ENCODE measurements around the gene SHC2. TPM values are rescaled to one million over a fixed set of nuclear protein-coding genes. Genes with fewer than 3 reads are reported as not detected.

The SHC2 gene
- total RNA-seq, 2 experiments from 2014 or later = 0.36 to 0.42 TPM

GRCh38 chr19:410243-410781, 50.5 kb downstream of the SHC2 start:
- Mint-ChIP-seq H3K27ac (no peak overlapping the region), H3K4me3 (no peak overlapping the region), H3K9me3 (no peaks in the 10 kb centered on the region), H3K4me1 (ENCODE audit: low read depth) (peaks cover 8% of the 10 kb centered on the region), H3K27me3 (peaks cover 19% of the 10 kb centered on the region), H3K36me3 (ENCODE audit: low read depth) (no peaks in the 10 kb centered on the region)
- Histone ChIP-seq H3K9me3 (ENCODE audit: control insufficient read depth in 1 of 2, insufficient read depth in 1 of 2, low read length in 2 of 2) (peaks cover 0 to 19% of the 10 kb centered on the region in 2 experiments), H3K27ac (ENCODE audit: low read depth in 1 of 2, low read length in 2 of 2) (no peak overlapping the region), H3K4me1 (ENCODE audit: insufficient read depth, low read length) (peaks cover 23% of the 10 kb centered on the region), H3K27me3 (ENCODE audit: control insufficient read depth in 1 of 2, insufficient read depth in 2 of 2, low read length in 2 of 2) (peaks cover 43 to 50% of the 10 kb centered on the region in 2 experiments), H3K36me3 (ENCODE audit: insufficient read depth, low read length) (no peaks in the 10 kb centered on the region), H3K4me3 (ENCODE audit: low read length) (no peak overlapping the region)
- no peak for TF ChIP-seq CTCF (IDR thresholded peaks at IDR 0.05)
- intact Hi-C loops (cut with DNase I, micrococcal nuclease) = no loop called here
- DNase-seq = no peak
- ATAC-seq (ENCODE audit: poor library complexity) = no peak
- CTCF ChIA-PET = interaction anchor here (2.9 kb wide), 1 partner anchor 100 kb away, joined by 8 read pairs; no protein-coding TSS in a partner anchor
- POLR2A ChIA-PET = no interaction called here

- Histone ChIP-seq H3K36me3 (ENCODE audit: insufficient read depth, low read length) (no peaks in the 10 kb centered on the region), H3K4me1 (ENCODE audit: insufficient read depth, low read length) (peaks cover 23% of the 10 kb centered on the region), H3K27me3 (ENCODE audit: control insufficient read depth in 1 of 2, insufficient read depth in 2 of 2, low read length in 2 of 2) (peaks cover 43 to 47% of the 10 kb centered on the region in 2 experiments), H3K4me3 (ENCODE audit: low read length) (peak overlapping the region; percentile 33), H3K27ac (ENCODE audit: low read depth in 1 of 2, low read length in 2 of 2) (no peak overlapping the region), H3K9me3 (ENCODE audit: control insufficient read depth in 1 of 2, insufficient read depth in 1 of 2, low read length in 2 of 2) (peaks cover 0 to 19% of the 10 kb centered on the region in 2 experiments)
- Mint-ChIP-seq H3K4me3 (peak overlapping the region; percentile 89), H3K36me3 (ENCODE audit: low read depth) (no peaks in the 10 kb centered on the region), H3K9me3 (no peaks in the 10 kb centered on the region), H3K27ac (no peak overlapping the region), H3K4me1 (ENCODE audit: low read depth) (peaks cover 8% of the 10 kb centered on the region), H3K27me3 (peaks cover 22% of the 10 kb centered on the region)
- ChIA-PET CTCF (interaction anchor here (2.9 kb wide), 1 partner anchor 101 kb away, joined by 8 read pairs; no protein-coding TSS in a partner anchor), POLR2A (no interaction called here)
- ATAC-seq (ENCODE audit: poor library complexity) (peak; percentile 32), DNase-seq (peak in 2 of 14 experiments; percentile 11 to 19)
- intact Hi-C loops (cut with DNase I, micrococcal nuclease) = no loop called here
- TF ChIP-seq CTCF (IDR thresholded peaks at IDR 0.05) = no peak
Observed at GRCh38 chr19:409516-410242, 51.2 kb downstream of the SHC2 start.

- peak within 1 kb of the TSS; percentile 35 for H3K4me3 ChIP-seq (ENCODE audit: low read length)
Observed at GRCh38 chr19:408902-409515, 51.8 kb downstream of the SHC2 start, which contains the start of gene C2CD4C. Gene C2CD4C (minus strand): TSS chr19:409147. CDS start chr19:408361, 786 bp downstream.

More at GRCh38 chr19:408902-409515, 51.8 kb downstream of the SHC2 start, which contains the start of gene C2CD4C:
- no peak for TF ChIP-seq CTCF (IDR thresholded peaks at IDR 0.05)
- Histone ChIP-seq H3K4me1 (ENCODE audit: insufficient read depth, low read length) (peaks cover 23% of the 10 kb centered on the region), H3K27ac (ENCODE audit: low read depth in 1 of 2, low read length in 2 of 2) (no peak within 1 kb of the TSS), H3K9me3 (ENCODE audit: control insufficient read depth in 1 of 2, insufficient read depth in 1 of 2, low read length in 2 of 2) (peaks cover 0 to 19% of the 10 kb centered on the region in 2 experiments), H3K36me3 (ENCODE audit: insufficient read depth, low read length) (no peaks in the 10 kb centered on the region), H3K27me3 (ENCODE audit: control insufficient read depth in 1 of 2, insufficient read depth in 2 of 2, low read length in 2 of 2) (peaks cover 43 to 47% of the 10 kb centered on the region in 2 experiments)
- Mint-ChIP-seq H3K9me3 (no peaks in the 10 kb centered on the region), H3K4me3 (peak within 1 kb of the TSS; percentile 89), H3K4me1 (ENCODE audit: low read depth) (peaks cover 8% of the 10 kb centered on the region), H3K27me3 (peaks cover 22% of the 10 kb centered on the region), H3K36me3 (ENCODE audit: low read depth) (no peaks in the 10 kb centered on the region), H3K27ac (no peak within 1 kb of the TSS)
- intact Hi-C loops (cut with DNase I, micrococcal nuclease) = no loop called here
- ChIA-PET POLR2A (no interaction called here), CTCF (interaction anchor here (2.9 kb wide), 1 partner anchor 102 kb away, joined by 8 read pairs; no protein-coding TSS in a partner anchor)
- DNase-seq (peak in 7 of 14 experiments; percentile 7 to 43 (median 17)), ATAC-seq (ENCODE audit: poor library complexity) (peak; percentile 51)

Measured in CD4-positive, alpha-beta T cell (primary cell).